T-helper 2 cell treated with Interferon-gamma antibody and Interleukin-4, amounts not matched to agents 100 ng/mL and 5 ng/mL, for 36 hours (primary cell): ENCODE data around the gene SLIT1. TPM values are rescaled to one million over a fixed set of nuclear protein-coding genes. Genes with fewer than 3 reads are reported as not detected.
"Not testable (repeated sequence)": the region's sequence is repeated elsewhere in the genome, so short reads cannot be mapped to it uniquely, and the experiment has no call there.

ENCODE experiments used
- intact Hi-C: fragments of 100-400 bp; cut with micrococcal nuclease; formaldehyde crosslinking; loops from one replicate; pipeline ENCODE4 v1.15.1; 2023
- total RNA-seq: library from RNA; stranded (reverse); gene quantifications from 2 replicates; pipeline ENCODE4 v1.2.3, GENCODE V29; 2022

SLIT1 gene
- total RNA-seq, 1 donor from 2014 or later = 0.59 TPM

GRCh38 chr10:97086530-97086929, 99.2 kb downstream of the SLIT1 start:
- intact Hi-C loops = no loop called here

DNA sequence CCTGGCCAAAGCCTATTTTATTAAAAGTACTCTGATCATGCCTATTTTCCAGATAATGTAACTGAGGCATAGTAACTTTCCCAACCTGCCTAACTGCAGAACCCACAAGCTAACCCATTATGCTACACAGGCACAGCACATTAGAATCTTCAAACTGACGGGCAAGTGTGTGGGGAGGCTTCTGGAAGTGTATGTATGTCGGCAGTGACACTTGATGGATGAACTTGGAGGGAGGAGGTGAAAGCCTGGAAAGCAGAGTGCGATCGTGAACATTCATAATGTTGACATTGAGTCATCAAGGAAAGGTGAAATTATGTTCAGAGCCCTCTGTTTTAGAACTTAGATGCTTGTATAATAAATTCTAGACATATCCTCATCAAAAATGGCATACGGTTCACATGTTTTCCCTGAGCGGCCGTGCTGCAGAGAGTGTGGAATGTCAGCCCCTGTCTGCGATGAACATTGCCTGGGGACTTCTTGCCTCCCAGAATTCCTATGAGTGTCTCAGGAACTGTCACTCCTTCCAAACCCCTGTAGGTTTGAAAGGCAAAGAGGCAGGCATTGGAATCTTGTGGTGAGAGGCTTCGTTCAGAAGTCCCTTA, 102.4 kb downstream of the SLIT1 start:
- intact Hi-C loops = no loop called here

GRCh38 chr10:97082575-97082974, 103.2 kb downstream of the SLIT1 start:
- intact Hi-C loops = not testable (repeated sequence)

GRCh38 chr10:97081621-97082235, 104.0 kb downstream of the SLIT1 start:
- intact Hi-C loops = no loop called here

- intact Hi-C loops = no loop called here
Observed at GRCh38 chr10:97080051-97080776, 105.5 kb downstream of the SLIT1 start.

DNA sequence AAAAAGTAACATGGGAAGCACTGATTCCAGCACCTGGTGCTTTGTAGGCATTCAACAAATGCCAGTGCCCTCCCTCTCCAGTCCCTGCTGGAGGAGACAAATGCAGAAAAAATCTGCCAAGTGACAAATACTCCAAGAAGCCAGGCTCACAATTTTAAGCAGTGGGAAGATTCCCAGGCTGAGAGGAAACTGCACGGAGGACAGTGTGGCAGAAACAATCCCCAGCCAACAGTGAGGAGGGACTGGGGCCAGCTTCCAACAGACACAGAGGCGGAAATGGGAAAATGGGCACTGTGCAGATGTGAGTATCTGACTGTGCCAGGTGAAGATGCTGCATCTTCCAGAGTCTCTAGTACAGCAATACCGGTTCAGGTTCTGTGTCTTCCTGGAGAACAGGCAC, 106.3 kb downstream of the SLIT1 start:
- intact Hi-C loops = no loop called here

DNA sequence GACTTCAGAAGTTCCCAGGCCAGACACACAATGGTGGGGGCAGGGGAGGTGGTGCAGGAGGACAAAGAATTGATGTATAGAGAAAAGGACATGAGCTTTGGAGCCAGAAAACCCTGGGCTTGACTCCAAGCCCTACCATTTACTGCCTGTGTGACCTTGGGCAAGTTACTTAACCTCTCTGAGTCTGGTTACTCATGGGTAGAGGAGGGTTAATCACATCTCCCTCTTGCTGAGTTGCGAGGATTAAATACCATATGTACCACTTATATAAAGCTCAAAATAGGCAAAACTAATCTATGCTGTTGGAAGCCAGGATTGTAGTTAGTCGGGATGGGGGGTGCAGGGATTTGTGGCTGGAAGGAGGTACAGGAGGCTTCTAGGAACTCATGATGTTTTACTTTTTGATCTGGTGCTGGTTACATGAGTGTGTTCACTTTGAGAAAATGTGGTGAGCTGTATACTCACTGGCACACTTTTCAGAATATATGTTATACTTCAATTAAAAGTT, 106.8 kb downstream of the SLIT1 start:
- intact Hi-C loops = no loop called here

DNA sequence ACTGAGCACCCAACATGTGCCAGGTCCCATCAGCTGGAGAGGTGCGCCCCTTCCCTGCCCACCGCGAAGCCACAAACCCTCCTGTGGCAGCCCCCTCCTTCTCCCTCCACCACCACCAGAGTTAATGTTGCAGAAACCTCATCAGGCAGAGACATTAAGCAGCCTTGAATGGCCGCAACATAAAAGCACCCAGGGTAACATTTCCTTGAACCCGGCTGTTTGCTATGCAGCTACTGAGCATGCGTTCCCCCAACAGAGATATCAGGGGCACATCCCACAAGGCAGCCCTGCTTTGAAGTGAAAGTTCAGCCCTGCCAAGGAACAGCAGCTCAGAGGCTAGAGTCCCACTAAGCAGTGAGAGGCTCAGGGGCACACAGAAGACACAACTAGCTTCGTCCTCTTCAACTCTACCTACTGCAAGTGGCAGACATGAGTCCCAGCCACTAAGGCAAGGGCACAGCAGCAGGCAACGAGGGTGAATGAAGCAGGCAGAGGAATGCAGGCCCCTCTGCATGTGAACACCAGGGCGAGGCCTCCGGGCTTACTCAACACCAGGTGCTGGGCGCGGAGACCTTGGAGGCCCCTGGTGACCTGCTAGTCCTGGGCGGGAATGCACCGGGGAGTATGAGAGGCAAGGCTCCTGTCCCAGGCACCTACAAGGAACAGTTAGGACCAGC, 107.4 kb downstream of the SLIT1 start:
- intact Hi-C loops = no loop called here

DNA sequence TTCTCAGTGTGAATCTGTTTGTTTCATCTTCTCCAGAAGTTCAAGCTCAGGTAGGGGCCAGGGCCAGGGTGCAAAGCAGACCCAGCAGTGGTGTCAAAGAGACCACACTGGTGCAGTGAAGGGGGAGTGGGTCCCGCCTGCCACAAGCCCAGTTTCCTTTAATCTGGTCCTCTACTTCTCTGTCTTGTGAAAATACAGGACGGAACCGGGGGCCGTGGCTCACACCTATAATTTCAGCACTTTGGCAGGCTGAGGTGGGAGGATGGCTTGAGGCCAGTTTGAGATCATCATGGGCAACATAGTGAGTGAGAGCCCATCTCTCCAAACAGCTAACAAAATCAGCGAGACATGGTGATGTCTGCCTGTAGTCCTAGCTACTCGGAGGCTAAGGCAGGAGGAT, 109.0 kb downstream of the SLIT1 start:
- intact Hi-C loops = no loop called here

GRCh38 chr10:97075961-97076525, 109.7 kb downstream of the SLIT1 start:
- intact Hi-C loops = no loop called here

DNA sequence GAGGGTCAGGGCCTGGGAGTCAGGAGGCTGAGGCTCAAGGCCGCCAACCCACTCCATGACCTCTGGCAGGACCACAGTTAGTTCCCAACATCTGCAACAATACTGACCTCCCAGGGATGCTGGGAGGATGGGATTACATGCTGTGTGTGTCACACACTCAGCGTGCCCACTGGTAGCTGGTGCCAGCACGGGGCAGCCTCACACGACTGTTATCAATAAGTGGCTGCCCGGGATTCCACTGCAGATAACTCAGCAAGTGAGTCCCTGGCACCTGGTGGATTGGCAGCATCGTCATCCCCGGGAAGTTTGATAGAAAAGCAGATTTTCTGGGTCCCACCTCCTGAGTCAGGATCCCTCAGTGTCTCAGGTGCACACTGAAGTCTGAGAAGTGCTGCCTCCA, 110.3 kb downstream of the SLIT1 start:
- intact Hi-C loops = no loop called here

DNA sequence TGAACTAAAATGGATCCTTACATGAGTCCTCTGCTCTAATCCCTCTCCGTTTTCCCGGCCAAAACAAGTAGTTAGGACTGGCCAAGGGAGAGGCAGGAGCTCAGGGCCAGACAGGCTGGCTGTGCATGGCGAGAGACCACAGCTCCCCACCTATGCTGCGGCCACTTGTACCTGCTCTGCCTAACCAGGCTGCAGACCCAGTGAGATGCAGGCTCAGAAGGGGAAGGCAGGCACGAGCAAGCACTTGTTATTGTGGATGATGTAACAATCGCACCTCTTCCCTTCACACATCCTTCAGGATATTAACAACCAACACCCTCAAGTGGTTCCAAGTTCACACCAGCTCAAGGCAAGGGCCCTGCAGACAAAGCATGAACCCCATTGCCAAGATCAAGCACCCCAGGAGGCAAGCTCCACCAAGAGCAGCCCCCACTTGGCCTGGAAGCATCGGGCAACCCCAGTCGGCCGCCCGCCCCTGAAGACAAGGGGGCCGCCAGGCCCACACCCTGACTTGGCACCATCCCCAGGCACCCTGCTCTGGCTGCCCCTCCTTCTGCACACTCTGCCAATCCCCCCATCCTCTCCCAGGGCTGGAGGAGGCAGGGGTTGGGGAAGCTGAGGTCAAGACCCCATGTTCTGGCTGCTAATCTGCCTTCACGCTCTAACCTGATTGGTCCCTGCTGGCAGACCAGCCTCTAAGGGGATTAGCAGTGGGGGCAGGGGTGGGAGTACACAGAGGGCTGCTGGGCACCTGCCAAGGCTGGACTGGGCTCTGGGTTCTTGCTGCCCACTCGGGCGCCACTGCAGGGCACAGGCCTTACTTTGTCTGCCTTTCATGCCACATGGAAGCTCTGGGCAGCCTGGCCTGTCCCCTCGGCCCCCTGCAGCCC, 111.3 kb downstream of the SLIT1 start:
- intact Hi-C loops = no loop called here

DNA sequence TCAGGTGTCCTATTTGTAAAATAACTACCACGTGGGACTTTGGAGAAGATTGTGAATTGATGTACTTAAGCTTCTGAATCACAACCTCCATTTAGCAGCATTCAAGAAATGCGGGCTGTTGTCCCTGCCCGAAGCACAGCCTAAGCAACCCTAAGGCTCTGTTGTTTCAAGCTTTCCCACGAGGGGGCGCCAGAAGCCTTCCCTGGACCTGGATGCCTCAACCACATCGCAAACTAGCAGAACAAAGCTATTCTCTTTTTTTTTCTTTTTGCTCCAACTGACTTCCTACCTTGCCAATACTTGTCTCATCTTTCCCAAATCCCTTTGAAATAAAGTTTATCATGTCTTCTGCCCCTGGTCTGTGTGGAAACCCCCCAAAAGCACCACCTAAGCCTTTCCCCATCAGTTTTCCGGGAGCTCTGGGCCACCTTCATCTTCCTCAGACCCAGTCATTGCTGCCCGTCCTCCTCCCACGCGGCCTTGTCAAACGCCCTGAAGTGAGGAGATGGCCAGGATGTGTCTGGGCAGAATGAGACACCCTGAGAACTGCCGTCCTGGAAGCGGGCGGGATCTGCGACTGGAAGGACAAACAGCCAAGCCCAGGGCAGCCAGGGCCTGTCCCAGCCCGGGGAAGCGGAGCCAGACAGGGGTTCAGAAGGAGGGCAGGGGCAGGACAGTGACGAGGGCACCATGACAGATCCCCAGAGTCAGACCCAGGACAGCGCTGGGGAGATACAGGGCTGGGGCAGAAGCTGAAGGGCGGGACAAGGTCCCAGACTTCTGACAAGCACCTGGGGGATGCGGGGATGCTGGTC, 112.7 kb downstream of the SLIT1 start:
- intact Hi-C loops = loop anchor here (1.0 kb wide), 2 partner anchors 137 to 161 kb away; no protein-coding TSS in a partner anchor

GRCh38 chr10:97071496-97071895, 114.3 kb downstream of the SLIT1 start:
- intact Hi-C loops = no loop called here

DNA sequence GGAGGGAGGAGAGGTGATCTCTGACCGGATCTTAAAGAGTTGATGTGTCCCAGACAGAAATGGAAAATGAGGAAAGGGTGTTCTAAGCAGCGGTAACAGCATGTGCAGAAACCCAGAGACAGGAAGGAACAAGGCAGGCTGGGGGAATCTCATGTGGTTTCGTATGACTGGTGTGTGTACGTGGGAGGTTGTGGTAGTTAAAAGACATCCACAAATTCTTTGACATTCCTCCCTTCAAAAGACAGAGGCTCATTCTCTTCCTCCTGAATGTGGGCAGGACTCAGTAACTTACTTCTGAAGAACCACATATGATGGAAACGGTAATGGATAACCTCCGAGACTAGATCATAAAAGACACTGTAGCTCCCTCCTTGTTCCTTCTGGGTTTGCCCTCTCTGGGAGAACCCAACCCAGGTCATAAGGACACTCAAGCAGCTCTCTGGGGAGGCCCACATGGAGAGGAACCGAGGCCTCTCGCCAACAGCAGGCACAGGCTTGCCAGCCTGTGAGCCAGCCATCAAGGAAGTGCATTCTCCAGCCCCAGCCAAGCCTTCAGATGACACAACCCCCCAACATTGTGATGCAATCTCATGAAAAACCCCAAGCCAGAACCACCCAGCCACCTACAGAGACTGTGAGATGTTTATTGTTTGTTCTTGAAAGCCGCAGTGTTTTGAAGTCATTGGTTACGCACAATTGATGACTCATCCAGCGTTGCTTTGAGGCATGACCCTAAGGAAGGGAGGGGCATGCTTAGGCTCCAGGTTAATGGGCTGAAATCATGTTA, 116.0 kb downstream of the SLIT1 start:
- intact Hi-C loops = no loop called here

DNA sequence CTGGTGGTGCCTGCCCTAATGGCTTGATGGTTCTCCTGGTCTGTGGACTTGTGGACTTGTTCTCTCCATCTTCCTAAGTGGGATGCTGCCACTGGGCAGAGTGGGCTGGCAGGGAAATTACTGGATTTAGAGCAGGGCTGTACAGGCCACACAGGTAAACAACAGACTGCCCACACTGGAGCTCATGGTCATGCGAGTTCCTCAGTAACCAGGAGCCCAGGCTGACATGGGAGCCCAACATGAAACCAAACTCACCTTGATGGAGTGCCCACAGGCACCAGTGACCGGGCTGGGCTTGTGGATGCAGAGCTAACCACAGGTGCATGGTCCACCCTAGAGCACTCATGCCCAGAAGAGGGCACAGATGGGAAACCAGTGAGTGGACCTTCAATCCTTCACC, 116.7 kb downstream of the SLIT1 start:
- intact Hi-C loops = no loop called here

GRCh38 chr10:97067716-97068391, 117.9 kb downstream of the SLIT1 start:
- intact Hi-C loops = no loop called here

- intact Hi-C loops = no loop called here
Observed at GRCh38 chr10:97066877-97067555, 118.7 kb downstream of the SLIT1 start.
